ENCODE results near the gene CABLES2. TPM values are rescaled to one million over a fixed set of nuclear protein-coding genes. Genes with fewer than 3 reads are reported as not detected.

CABLES2 gene
- total RNA-seq, 1 experiment from 2014 or later: 8.9 TPM

GRCh38 chr20:62429455-62430310, 22.6 kb upstream of the CABLES2 start:
- DNase-seq (ENCODE audit: low read depth, low spot score): no peak
- H3K36me3 ChIP-seq (ENCODE audit: control insufficient read depth in 1 of 2, insufficient read depth in 2 of 2, low read length in 2 of 2): no peaks in the 10 kb centered on the region
- no peak for TF ChIP-seq EZH2phosphoT487 (IDR thresholded peaks at IDR 0.05; ENCODE audit: borderline replicate concordance)
- no peaks in the 10 kb centered on the region for H3K9me3 ChIP-seq (ENCODE audit: control insufficient read depth in 1 of 2, insufficient read depth in 1 of 2, low read depth in 1 of 2, low read length in 2 of 2)
- no peaks in the 10 kb centered on the region for H3K79me2 ChIP-seq (ENCODE audit: insufficient read depth, low read length)
- ChIA-PET CTCF (no interaction called here), POLR2A (no interaction called here), RAD21 (ENCODE audit: low non-redundant PET in 1 of 2, low total read pairs in 2 of 2, uncharacterized antibody in 2 of 2, unreplicated experiment in 2 of 2) (no interaction called here)
- H3K27ac ChIP-seq (ENCODE audit: low read depth, low read length): no peak overlapping the region
- no peak overlapping the region for H2AFZ ChIP-seq (ENCODE audit: low read depth, low read length, poor library complexity, severe bottlenecking)
- intact Hi-C loops (cut with micrococcal nuclease): no loop called here
- H3K4me2 ChIP-seq (ENCODE audit: low read length): no peak overlapping the region
- no peak for ATAC-seq
- no TSS peak for BruUV-seq (replicated peaks)
- H3K4me1 ChIP-seq (ENCODE audit: control insufficient read depth in 1 of 2, insufficient read depth in 2 of 2, low read length in 2 of 2): peaks cover 29 to 32% of the 10 kb centered on the region in 2 experiments
- no peaks in the 10 kb centered on the region for H4K20me1 ChIP-seq (ENCODE audit: insufficient read depth)
- no peaks in the 10 kb centered on the region for H3K9me2 ChIP-seq (ENCODE audit: insufficient read depth)
- no peak overlapping the region for H3K4me3 ChIP-seq (replicated peaks in 1 of 2; ENCODE audit: low read depth in 1 of 2, low read length in 2 of 2)
- no peaks in the 10 kb centered on the region for H3K27me3 ChIP-seq (ENCODE audit: insufficient read depth, low read length)
- H3K9ac ChIP-seq (ENCODE audit: low read length): no peak overlapping the region

DNA sequence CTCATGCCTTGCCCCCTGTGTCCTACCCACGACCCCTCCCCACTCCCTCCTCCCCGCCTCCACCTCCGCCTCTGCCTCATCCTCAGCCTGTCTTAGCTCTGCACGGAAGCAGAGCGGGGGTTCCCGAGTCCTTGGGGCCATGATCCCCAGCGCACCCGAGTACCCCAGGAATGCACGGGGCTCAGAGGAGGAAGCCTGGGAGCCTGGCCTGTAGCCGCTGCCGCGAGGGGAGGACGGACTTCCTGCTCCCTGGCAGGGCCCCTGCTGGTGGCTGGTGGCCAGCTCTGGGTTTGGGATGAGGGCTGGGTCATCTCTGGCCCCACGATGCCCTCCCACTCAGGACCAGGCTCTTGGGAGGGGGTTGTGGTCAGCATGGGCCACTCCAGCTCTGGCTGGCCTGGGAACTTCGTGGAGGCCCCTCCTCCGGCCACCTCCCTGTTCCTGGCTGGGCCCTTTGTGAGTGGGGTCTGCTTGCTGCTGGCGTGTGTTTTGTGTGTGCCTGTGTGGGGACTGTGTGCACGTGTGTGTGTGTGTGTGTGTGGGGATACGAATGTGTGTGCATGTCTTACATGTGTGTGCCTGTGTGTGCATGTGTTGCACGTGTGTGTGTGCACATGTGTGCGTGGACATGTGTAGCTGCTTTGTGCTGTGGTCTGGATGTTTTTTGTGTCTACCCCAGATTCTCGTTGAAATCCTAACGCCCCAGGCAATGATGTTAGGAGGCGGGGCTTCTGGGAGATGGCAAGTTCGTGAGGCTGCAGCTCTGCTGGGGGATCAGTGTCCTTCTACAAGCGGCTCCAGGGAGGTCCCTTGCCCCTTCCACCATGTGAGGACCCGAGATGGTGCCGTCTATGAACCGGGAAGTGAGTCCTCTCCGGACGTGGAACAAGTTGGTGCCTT, 21.6 kb upstream of the CABLES2 start:
- intact Hi-C loops (cut with micrococcal nuclease): no loop called here
- no peak overlapping the region for H3K4me3 ChIP-seq (replicated peaks in 1 of 2; ENCODE audit: low read depth in 1 of 2, low read length in 2 of 2)
- H2AFZ ChIP-seq (ENCODE audit: low read depth, low read length, poor library complexity, severe bottlenecking): no peak overlapping the region
- H4K20me1 ChIP-seq (ENCODE audit: insufficient read depth): no peaks in the 10 kb centered on the region
- H3K79me2 ChIP-seq (ENCODE audit: insufficient read depth, low read length): no peaks in the 10 kb centered on the region
- no peaks in the 10 kb centered on the region for H3K27me3 ChIP-seq (ENCODE audit: insufficient read depth, low read length)
- ChIA-PET CTCF (no interaction called here), RAD21 (ENCODE audit: low non-redundant PET in 1 of 2, low total read pairs in 2 of 2, uncharacterized antibody in 2 of 2, unreplicated experiment in 2 of 2) (no interaction called here), POLR2A (no interaction called here)
- H3K27ac ChIP-seq (ENCODE audit: low read depth, low read length): peak overlapping the region; percentile 80; the same call in 1 of the 2 replicates
- peaks cover 29 to 36% of the 10 kb centered on the region in 2 experiments for H3K4me1 ChIP-seq (ENCODE audit: control insufficient read depth in 1 of 2, insufficient read depth in 2 of 2, low read length in 2 of 2)
- H3K4me2 ChIP-seq (ENCODE audit: low read length): peak overlapping the region; percentile 77
- H3K9me3 ChIP-seq (ENCODE audit: control insufficient read depth in 1 of 2, insufficient read depth in 1 of 2, low read depth in 1 of 2, low read length in 2 of 2): no peaks in the 10 kb centered on the region
- no peak for ATAC-seq
- no peak overlapping the region for H3K9ac ChIP-seq (ENCODE audit: low read length)
- no TSS peak for BruUV-seq (replicated peaks)
- DNase-seq (ENCODE audit: low read depth, low spot score): no peak
- no peaks in the 10 kb centered on the region for H3K36me3 ChIP-seq (ENCODE audit: control insufficient read depth in 1 of 2, insufficient read depth in 2 of 2, low read length in 2 of 2)
- no peaks in the 10 kb centered on the region for H3K9me2 ChIP-seq (ENCODE audit: insufficient read depth)
- TF ChIP-seq YY1 (IDR thresholded peaks at IDR 0.05; ENCODE audit: extremely low read depth, insufficient replicate concordance, low read depth, low read length): no peak
- no peak for TF ChIP-seq ZNF274 (IDR thresholded peaks at IDR 0.05; ENCODE audit: low read depth, low read length)
- TF ChIP-seq POLR2AphosphoS5 (IDR thresholded peaks at IDR 0.05; ENCODE audit: low read depth, low read length): no peak
- no peak for TF ChIP-seq CBX3 (IDR thresholded peaks at IDR 0.05; ENCODE audit: low read depth)
- no peak for TF ChIP-seq EZH2phosphoT487 (IDR thresholded peaks at IDR 0.05; ENCODE audit: borderline replicate concordance)
- no peak for TF ChIP-seq JUND (IDR thresholded peaks at IDR 0.05)
- TF ChIP-seq ZFX (IDR thresholded peaks at IDR 0.05): no peak
- TF ChIP-seq ELF1 (IDR thresholded peaks at IDR 0.05; ENCODE audit: borderline replicate concordance, low read depth): no peak
- TF ChIP-seq SP1 (IDR thresholded peaks at IDR 0.05; ENCODE audit: low read depth): no peak
- TF ChIP-seq EZH2 (IDR thresholded peaks at IDR 0.05): no peak
- TF ChIP-seq SIN3A (IDR thresholded peaks at IDR 0.05; ENCODE audit: low read depth): no peak
- no peak for TF ChIP-seq EGR1 (IDR thresholded peaks at IDR 0.05; ENCODE audit: low read depth)
- no peak for TF ChIP-seq CTCF (IDR thresholded peaks at IDR 0.05 in 2 of 3, conservative IDR thresholded peaks at IDR 0.05 in 1 of 3; ENCODE audit: borderline replicate concordance in 1 of 3, insufficient read depth in 1 of 3, low read depth in 2 of 3, low read length in 2 of 3)
- TF ChIP-seq RAD21 (IDR thresholded peaks at IDR 0.05; ENCODE audit: low read depth): no peak
- TF ChIP-seq ATF3 (IDR thresholded peaks at IDR 0.05): no peak
